ENCODE data around the gene PPP1R9B.

The PPP1R9B gene

GRCh38 chr17:50150354-50151040, at the start of gene PPP1R9B:
PPP1R9B (minus strand) TSS chr17:50150677; CDS start chr17:50150513, 164 bp downstream.
- no peaks in the 10 kb centered on the region for H3K27me3 ChIP-seq
- TF ChIP-seq Cebpa-rat (IDR thresholded peaks at IDR 0.05) = no peak
- H3K9me3 ChIP-seq = no peaks in the 10 kb centered on the region
- peak within 1 kb of the TSS; percentile 98 for H3K9ac ChIP-seq
- peaks cover 33% of the 10 kb centered on the region for H4K20me1 ChIP-seq
- H3K27ac ChIP-seq = peak within 1 kb of the TSS; percentile 98
- H3K4me1 ChIP-seq = peaks cover 58% of the 10 kb centered on the region
- peaks cover 11% of the 10 kb centered on the region; the same call in 1 of the 2 replicates for H3K36me3 ChIP-seq
- peak within 1 kb of the TSS; percentile 98 for H3K4me3 ChIP-seq
- H3K4me2 ChIP-seq = peak within 1 kb of the TSS; percentile 100

- H3K9ac ChIP-seq = peak overlapping the region; percentile 6; the same call in 1 of the 2 replicates
- no peaks in the 10 kb centered on the region for H3K36me3 ChIP-seq
- peak overlapping the region; percentile 85 for H3K4me2 ChIP-seq
- H3K27ac ChIP-seq = no peak overlapping the region
- no peaks in the 10 kb centered on the region; the same call in 1 of the 2 replicates for H4K20me1 ChIP-seq
- no peaks in the 10 kb centered on the region for H3K9me3 ChIP-seq
- H3K4me3 ChIP-seq = peak overlapping the region; percentile 65
- no peak for TF ChIP-seq Cebpa-rat (IDR thresholded peaks at IDR 0.05)
- peaks cover 34% of the 10 kb centered on the region for H3K4me1 ChIP-seq
- H3K27me3 ChIP-seq = peaks cover 49% of the 10 kb centered on the region
Measured at GRCh38 chr17:50199803-50200456, 49.5 kb upstream of the PPP1R9B start.

GRCh38 chr17:50199211-50199802, 48.8 kb upstream of the PPP1R9B start:
- H3K27ac ChIP-seq = no peak overlapping the region
- H3K9me3 ChIP-seq = no peaks in the 10 kb centered on the region
- H4K20me1 ChIP-seq = no peaks in the 10 kb centered on the region; the same call in 1 of the 2 replicates
- H3K4me3 ChIP-seq = peak overlapping the region; percentile 65
- no peak overlapping the region for H3K9ac ChIP-seq
- TF ChIP-seq Cebpa-rat (IDR thresholded peaks at IDR 0.05) = no peak
- no peaks in the 10 kb centered on the region for H3K36me3 ChIP-seq
- H3K4me1 ChIP-seq = peaks cover 37% of the 10 kb centered on the region
- peak overlapping the region; percentile 85 for H3K4me2 ChIP-seq
- peaks cover 43% of the 10 kb centered on the region for H3K27me3 ChIP-seq

- Histone ChIP-seq H3K27me3 (peaks cover 31% of the 10 kb centered on the region), H3K4me1 (peaks cover 44% of the 10 kb centered on the region), H3K9me3 (no peaks in the 10 kb centered on the region), H3K27ac (no peak overlapping the region), H3K4me3 (no peak overlapping the region), H3K9ac (no peak overlapping the region), H3K4me2 (peak overlapping the region; percentile 11; the same call in 1 of the 2 replicates), H4K20me1 (no peaks in the 10 kb centered on the region; the same call in 1 of the 2 replicates), H3K36me3 (no peaks in the 10 kb centered on the region)
- TF ChIP-seq Cebpa-rat (IDR thresholded peaks at IDR 0.05) = no peak
Measured at GRCh38 chr17:50198026-50198669, 47.7 kb upstream of the PPP1R9B start.

DNA sequence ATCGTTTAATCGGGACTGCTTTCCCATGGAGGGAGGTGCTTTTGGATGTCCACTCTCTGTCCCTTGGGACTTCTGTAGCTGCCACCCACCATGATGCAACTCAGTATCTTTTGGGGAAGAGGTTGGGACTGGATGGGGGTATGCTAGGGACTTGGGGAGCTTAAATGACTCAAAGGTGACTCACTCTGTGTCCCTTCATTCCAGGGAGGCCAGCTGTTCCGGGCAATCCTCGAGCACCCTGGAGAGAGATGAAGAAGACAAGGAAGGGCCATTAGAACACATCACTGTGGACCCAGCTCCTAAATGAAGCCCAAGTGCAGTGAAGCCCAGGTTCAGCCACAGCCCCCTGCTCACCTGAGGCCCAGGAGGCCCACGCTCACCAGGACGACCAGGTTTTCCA, 46.3 kb upstream of the PPP1R9B start:
- Histone ChIP-seq H3K9me3 (no peaks in the 10 kb centered on the region), H4K20me1 (no peaks in the 10 kb centered on the region; the same call in 1 of the 2 replicates), H3K4me3 (no peak overlapping the region), H3K27ac (no peak overlapping the region), H3K36me3 (no peaks in the 10 kb centered on the region), H3K4me1 (peaks cover 57% of the 10 kb centered on the region), H3K9ac (no peak overlapping the region), H3K4me2 (no peak overlapping the region), H3K27me3 (peaks cover 18% of the 10 kb centered on the region)
- TF ChIP-seq Cebpa-rat (IDR thresholded peaks at IDR 0.05) = no peak

- peaks cover 10% of the 10 kb centered on the region for H3K27me3 ChIP-seq
Measured at GRCh38 chr17:50196036-50196435, 45.6 kb upstream of the PPP1R9B start.

GRCh38 chr17:50194934-50195865, 44.7 kb upstream of the PPP1R9B start:
- H4K20me1 ChIP-seq = no peaks in the 10 kb centered on the region
- 0 out of 2 replicates have a peak, but pooled peaks cover 4% of the 10 kb centered on the region for H3K27me3 ChIP-seq
- H3K36me3 ChIP-seq = no peaks in the 10 kb centered on the region
- H3K4me1 ChIP-seq = peaks cover 55% of the 10 kb centered on the region
- no peaks in the 10 kb centered on the region for H3K9me3 ChIP-seq
- no peak overlapping the region for H3K9ac ChIP-seq
- H3K4me2 ChIP-seq = peak overlapping the region; percentile 28; the same call in 1 of the 2 replicates
- TF ChIP-seq Cebpa-rat (IDR thresholded peaks at IDR 0.05) = no peak
- no peak overlapping the region for H3K27ac ChIP-seq
- no peak overlapping the region for H3K4me3 ChIP-seq

More at GRCh38 chr17:50196036-50196435, 45.6 kb upstream of the PPP1R9B start:
- H3K4me2 ChIP-seq = peak overlapping the region; percentile 28; the same call in 1 of the 2 replicates
- no peaks in the 10 kb centered on the region for H3K36me3 ChIP-seq
- TF ChIP-seq Cebpa-rat (IDR thresholded peaks at IDR 0.05) = no peak
- H3K27ac ChIP-seq = no peak overlapping the region
- no peaks in the 10 kb centered on the region; the same call in 1 of the 2 replicates for H4K20me1 ChIP-seq
- no peak overlapping the region for H3K4me3 ChIP-seq
- no peak overlapping the region for H3K9ac ChIP-seq
- H3K9me3 ChIP-seq = no peaks in the 10 kb centered on the region
- H3K4me1 ChIP-seq = peaks cover 59% of the 10 kb centered on the region

DNA sequence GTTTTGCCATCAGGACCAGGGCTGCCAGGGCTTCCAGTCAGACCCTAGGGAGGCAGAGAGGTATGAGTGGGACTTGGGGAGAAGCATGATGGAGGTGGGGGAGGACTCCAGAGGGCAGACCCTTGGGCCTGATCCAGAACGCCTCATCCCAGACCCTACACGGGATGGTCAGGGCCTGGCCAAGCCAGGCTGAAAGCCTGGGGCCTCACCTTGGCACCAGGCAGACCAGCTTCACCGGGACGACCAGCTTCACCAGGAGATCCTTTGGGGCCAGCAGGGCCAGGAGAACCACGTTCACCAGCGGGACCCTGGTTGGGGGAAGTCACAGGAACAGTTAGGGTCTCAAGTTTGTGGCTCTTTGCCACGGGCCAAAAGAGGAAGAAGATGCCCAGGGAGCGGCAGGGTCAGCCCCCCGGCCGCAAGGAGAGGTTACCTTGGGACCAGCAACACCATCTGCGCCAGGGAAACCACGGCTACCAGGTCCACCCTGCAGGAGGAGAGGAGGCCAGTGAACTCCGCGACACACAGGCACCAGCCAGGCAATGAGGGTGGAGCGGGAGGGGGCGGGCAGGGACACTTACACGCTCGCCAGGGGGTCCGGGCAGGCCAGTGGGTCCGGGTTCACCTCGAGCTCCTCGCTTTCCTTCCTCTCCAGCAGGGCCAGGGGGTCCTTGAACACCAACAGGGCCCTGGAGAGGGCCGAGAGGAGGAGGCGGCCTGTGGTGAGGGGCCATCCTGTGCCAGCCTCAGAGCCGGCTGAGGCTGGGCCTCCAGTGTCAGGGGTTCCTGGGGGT, 43.9 kb upstream of the PPP1R9B start:
- no peaks in the 10 kb centered on the region for H3K9me3 ChIP-seq
- H3K4me3 ChIP-seq = no peak overlapping the region
- no peak overlapping the region for H3K27ac ChIP-seq
- H3K4me2 ChIP-seq = peak overlapping the region; percentile 62; the same call in 1 of the 2 replicates
- no peak overlapping the region for H3K9ac ChIP-seq
- no peaks in the 10 kb centered on the region for H3K27me3 ChIP-seq
- no peaks in the 10 kb centered on the region for H4K20me1 ChIP-seq
- H3K36me3 ChIP-seq = no peaks in the 10 kb centered on the region; the same call in 1 of the 2 replicates
- TF ChIP-seq Cebpa-rat (IDR thresholded peaks at IDR 0.05) = no peak
- H3K4me1 ChIP-seq = peaks cover 46% of the 10 kb centered on the region
